Endothelial cell of umbilical vein (primary cell): ENCODE results near the gene MTERF4. TPM values are rescaled to one million over a fixed set of nuclear protein-coding genes. Genes with fewer than 3 reads are reported as not detected.

Experiments
- BruUV-seq: library from RNA; stranded (reverse); fragments of 400-500 nt; replicated peaks from 2 replicates; lab custom pipeline; 2021; lab: Mats Ljungman, UMichigan
- CTCF ChIA-PET: fragments of 300-600, 350-600 bp; sonication (Branson Sonifier 250); formaldehyde crosslinking; loops from one replicate; lab custom pipeline; 2021; ENCODE audit warnings: antibody characterized with exemption, inconsistent platforms; lab: Charles Lee
- POLR2A ChIA-PET: fragments of 300-600, 350-600 bp; sonication (Branson Sonifier 250); formaldehyde crosslinking; loops from one replicate; lab custom pipeline; 2021; ENCODE audit warnings: antibody characterized with exemption, inconsistent platforms; lab: Charles Lee
- DNase-seq: peaks from one replicate; pipeline ENCODE4 v3.0.0-alpha.2; 2011; ENCODE audit warnings: low read depth, low spot score
- FAIRE-seq: peaks from 2 replicates; lab custom pipeline; 2011; peaks lifted over from hg19 to GRCh38; lab: Jason Lieb, UNC
- H2AFZ ChIP-seq: 2 replicates; pipeline ENCODE4 v1.6.0; 2012; ENCODE audit warnings: low read depth, low read length, control low read depth, inconsistent platforms
- H3K27ac ChIP-seq: 2 replicates; pipeline ENCODE4 v1.5.1; 2011; ENCODE audit warnings: low read depth, mild to moderate bottlenecking, control low read depth, low read length, moderate library complexity; ENCODE audit not compliant: insufficient read depth
- H3K27me3 ChIP-seq, 2 experiments: 2 replicates each; pipeline versions ENCODE4 v1.6.0 to v1.6.1; 2011; ENCODE audit warnings: low read length in 2 of 2, mixed read lengths in 1 of 2; ENCODE audit not compliant: control insufficient read depth in 2 of 2, insufficient read depth in 2 of 2
- H3K36me3 ChIP-seq, 2 experiments: 2 replicates in 1 of 2; 3 replicates in 1 of 2; pipeline ENCODE4 v1.5.1; 2011; ENCODE audit warnings: low read length in 2 of 2, mild to moderate bottlenecking in 1 of 2, moderate library complexity in 1 of 2; ENCODE audit not compliant: control insufficient read depth in 2 of 2, insufficient read depth in 2 of 2; ENCODE audit errors: extremely low read depth in 1 of 2
- H3K4me1 ChIP-seq: 3 replicates; pipeline ENCODE4 v1.5.1; 2011; ENCODE audit warnings: mild to moderate bottlenecking, low read length; ENCODE audit not compliant: control insufficient read depth, insufficient read depth; ENCODE audit errors: extremely low read depth
- H3K4me2 ChIP-seq: 2 replicates; pipeline ENCODE4 v1.6.1; 2011; ENCODE audit warnings: low read length, control low read depth, mixed read lengths; ENCODE audit not compliant: insufficient read depth
- H3K4me3 ChIP-seq, 3 experiments: fragments of 200-600 bp in 1 of 3; sonication (generic), shearing (Covaris generic) in 1 of 3; replicated peaks in 1 of 3; 2 replicates each; pipeline ENCODE4 v1.5.1; 2011 to 2016; ENCODE audit warnings: control low read depth in 3 of 3, low read length in 3 of 3, mild to moderate bottlenecking in 2 of 3, inconsistent platforms in 1 of 3, low read depth in 1 of 3, moderate library complexity in 1 of 3; ENCODE audit not compliant: insufficient read depth in 1 of 3
- H3K79me2 ChIP-seq: 2 replicates; pipeline ENCODE4 v1.6.0; 2012; ENCODE audit warnings: low read length, inconsistent platforms; ENCODE audit not compliant: control insufficient read depth, insufficient read depth
- H3K9ac ChIP-seq: replicated peaks from 2 replicates; pipeline ENCODE3; 2011; ENCODE audit warnings: low read length, control low read depth; ENCODE audit not compliant: insufficient read depth; ENCODE audit errors: extremely low read depth
- H3K9me1 ChIP-seq: replicated peaks from 3 replicates; pipeline ENCODE4 v1.6.0; 2011; ENCODE audit warnings: mild to moderate bottlenecking, low read length; ENCODE audit not compliant: control insufficient read depth, insufficient read depth; ENCODE audit errors: extremely low read depth
- H3K9me3 ChIP-seq: replicated peaks from 2 replicates; pipeline ENCODE4 v1.5.1; 2012; ENCODE audit warnings: low read length, inconsistent platforms; ENCODE audit not compliant: control insufficient read depth, insufficient read depth
- H4K20me1 ChIP-seq: replicated peaks from 2 replicates; pipeline ENCODE3; 2011; ENCODE audit warnings: mild to moderate bottlenecking, low read length; ENCODE audit not compliant: control insufficient read depth, insufficient read depth; ENCODE audit errors: extremely low read depth
- EZH2 ChIP-seq: IDR thresholded peaks from 2 replicates; pipeline ENCODE4 v1.6.1; 2012; ENCODE audit warnings: borderline replicate concordance, low read depth, mild to moderate bottlenecking, moderate library complexity, low read length, inconsistent platforms; ENCODE audit not compliant: severe bottlenecking
- FOS ChIP-seq: IDR thresholded peaks from 2 replicates; pipeline ENCODE4 v1.6.1; 2011; ENCODE audit warnings: mild to moderate bottlenecking, low read length, moderate library complexity, borderline replicate concordance; ENCODE audit not compliant: insufficient read depth
- GATA2 ChIP-seq: IDR thresholded peaks from 2 replicates; pipeline ENCODE4 v1.7.0; 2011; ENCODE audit warnings: low read depth, mild to moderate bottlenecking, moderate library complexity, mixed read lengths, low read length; ENCODE audit not compliant: insufficient read length, insufficient read depth
- JUN ChIP-seq: IDR thresholded peaks from 2 replicates; pipeline ENCODE4 v1.6.1; 2011; ENCODE audit warnings: borderline replicate concordance, low read depth; ENCODE audit not compliant: insufficient read length, insufficient read depth
- MYC ChIP-seq: IDR thresholded peaks from one replicate; pipeline ENCODE4 v1.6.1; 2011; ENCODE audit warnings: mild to moderate bottlenecking, low read depth, low read length
- POLR2A ChIP-seq: IDR thresholded peaks from 2 replicates; pipeline ENCODE4 v1.6.1; 2012; ENCODE audit warnings: low read depth, mild to moderate bottlenecking, control low read depth, low read length
- POLR2AphosphoS5 ChIP-seq: IDR thresholded peaks from 2 replicates; pipeline ENCODE4 v1.6.1; 2012; ENCODE audit warnings: low read depth, mild to moderate bottlenecking, control low read depth, low read length, moderate library complexity; ENCODE audit not compliant: insufficient read depth
- dilution Hi-C: fragments of 300-500 bp; cut with MboI; formaldehyde crosslinking; loops from one replicate; pipeline ENCODE4 v1.15.0; 2019; ENCODE audit warnings: low sequenced_read_pairs; ENCODE audit not compliant: extremely low pct_ligation_motif_present
- intact Hi-C: fragments of 100-400 bp; cut with micrococcal nuclease; formaldehyde crosslinking; loops from one replicate; pipeline ENCODE4 v1.10.0; 2022
- polyA plus RNA-seq, 4 experiments: library from polyadenylated mRNA; depleted of rRNA in 3 of 4; stranded (reverse) in 3 of 4; unstranded in 1 of 4; fragments of >200 nt; gene quantifications; 2 replicates each; pipeline versions ENCODE4 v1.2.1 to v1.2.3, GENCODE V29; 2011 to 2012; ENCODE audit warnings: missing spikeins in 1 of 4
- total RNA-seq: library from RNA; stranded (reverse); gene quantifications from 2 replicates; pipeline ENCODE4 v1.2.3, GENCODE V29; 2021
- TF ChIP-seq, protein P1 (sequence below), 2 donors: IDR thresholded peaks; 1 replicate in 1 of 2; 2 replicates in 1 of 2; pipeline ENCODE4 v1.5.1; 2011; ENCODE audit warnings: low read length in 2 of 2, mild to moderate bottlenecking in 2 of 2, moderate library complexity in 2 of 2, control low read depth in 1 of 2, inconsistent platforms in 1 of 2, low read depth in 1 of 2; ENCODE audit not compliant: insufficient read depth in 1 of 2; ENCODE audit errors: extremely low read depth in 1 of 2
- TF ChIP-seq, protein P2 (sequence below): IDR thresholded peaks from 2 replicates; pipeline ENCODE4 v1.6.1; 2011; ENCODE audit not compliant: insufficient read depth, insufficient read length

MTERF4 gene
- total and polyA plus RNA-seq, 2 donors (not counting 3 experiments of a cell fraction or from before 2014, with no cell fraction given), result 14.7 to 27.3 TPM

DNA sequence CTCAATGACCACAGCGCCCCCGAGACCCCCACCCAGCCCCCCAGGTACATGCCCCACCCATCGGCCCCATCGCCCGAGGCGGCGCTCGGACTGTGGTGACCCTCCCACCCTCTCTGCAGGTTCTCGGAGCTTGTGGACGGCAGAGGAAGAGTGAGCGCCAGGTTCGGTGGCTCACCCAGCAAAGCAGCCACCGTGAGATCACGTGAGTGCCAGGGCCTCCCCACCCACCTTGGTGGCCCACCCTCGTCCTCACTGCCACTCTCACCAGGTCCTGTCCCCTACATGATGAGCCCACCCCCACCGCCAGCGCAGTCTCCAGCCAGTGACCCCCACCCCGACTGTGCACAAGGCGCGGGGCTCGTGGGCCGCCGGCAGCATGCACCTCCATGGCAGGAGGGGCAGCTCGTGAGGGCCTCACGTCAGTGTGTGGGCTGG is 30.4 kb downstream of the MTERF4 start:
- H3K9ac ChIP-seq, result no peak overlapping the region
- CTCF ChIA-PET, result no interaction called here
- no peak overlapping the region for H2AFZ ChIP-seq
- H3K4me2 ChIP-seq, result no peak overlapping the region
- H3K4me3 ChIP-seq, result no peak overlapping the region
- POLR2A ChIA-PET, result no interaction called here
- no peak for TF ChIP-seq FOS
- no peak for TF ChIP-seq POLR2A
- no peak for TF ChIP-seq EZH2
- TF ChIP-seq POLR2AphosphoS5, result no peak
- TF ChIP-seq, protein P1, sequence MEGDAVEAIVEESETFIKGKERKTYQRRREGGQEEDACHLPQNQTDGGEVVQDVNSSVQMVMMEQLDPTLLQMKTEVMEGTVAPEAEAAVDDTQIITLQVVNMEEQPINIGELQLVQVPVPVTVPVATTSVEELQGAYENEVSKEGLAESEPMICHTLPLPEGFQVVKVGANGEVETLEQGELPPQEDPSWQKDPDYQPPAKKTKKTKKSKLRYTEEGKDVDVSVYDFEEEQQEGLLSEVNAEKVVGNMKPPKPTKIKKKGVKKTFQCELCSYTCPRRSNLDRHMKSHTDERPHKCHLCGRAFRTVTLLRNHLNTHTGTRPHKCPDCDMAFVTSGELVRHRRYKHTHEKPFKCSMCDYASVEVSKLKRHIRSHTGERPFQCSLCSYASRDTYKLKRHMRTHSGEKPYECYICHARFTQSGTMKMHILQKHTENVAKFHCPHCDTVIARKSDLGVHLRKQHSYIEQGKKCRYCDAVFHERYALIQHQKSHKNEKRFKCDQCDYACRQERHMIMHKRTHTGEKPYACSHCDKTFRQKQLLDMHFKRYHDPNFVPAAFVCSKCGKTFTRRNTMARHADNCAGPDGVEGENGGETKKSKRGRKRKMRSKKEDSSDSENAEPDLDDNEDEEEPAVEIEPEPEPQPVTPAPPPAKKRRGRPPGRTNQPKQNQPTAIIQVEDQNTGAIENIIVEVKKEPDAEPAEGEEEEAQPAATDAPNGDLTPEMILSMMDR (IDR thresholded peaks at IDR 0.05; ENCODE audit: extremely low read depth in 1 of 2, insufficient read depth in 1 of 2, low read depth in 1 of 2, low read length in 2 of 2), result no peak
- TF ChIP-seq, protein P2, sequence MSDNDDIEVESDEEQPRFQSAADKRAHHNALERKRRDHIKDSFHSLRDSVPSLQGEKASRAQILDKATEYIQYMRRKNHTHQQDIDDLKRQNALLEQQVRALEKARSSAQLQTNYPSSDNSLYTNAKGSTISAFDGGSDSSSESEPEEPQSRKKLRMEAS, result no peak
- no peak for TF ChIP-seq GATA2
- no peak for TF ChIP-seq JUN
- no peak for TF ChIP-seq MYC
- H3K27me3 ChIP-seq, result no peaks in the 10 kb centered on the region
- no peaks in the 10 kb centered on the region for H3K4me1 ChIP-seq
- DNase-seq (no peak), FAIRE-seq (no peak)
- no peak overlapping the region for H3K27ac ChIP-seq
- dilution Hi-C loops (no loop called here), intact Hi-C loops (loop anchor here (10.0 kb wide), 1 partner anchor 157 kb away; no protein-coding TSS in a partner anchor)
- BruUV-seq, result no TSS peak
- no peaks in the 10 kb centered on the region for H3K9me3 ChIP-seq
- H3K36me3 ChIP-seq, result peaks cover 0 to 2% of the 10 kb centered on the region in 2 experiments
- H3K79me2 ChIP-seq, result no peaks in the 10 kb centered on the region
- no peaks in the 10 kb centered on the region for H3K9me1 ChIP-seq
- no peaks in the 10 kb centered on the region for H4K20me1 ChIP-seq
